ENCODE measurements around the gene TSN.

The TSN gene

GRCh38 chr2:121746071-121746578 is 9.3 kb upstream of the TSN start:
- no peak for DNase-seq (ENCODE audit: low read depth)

DNA sequence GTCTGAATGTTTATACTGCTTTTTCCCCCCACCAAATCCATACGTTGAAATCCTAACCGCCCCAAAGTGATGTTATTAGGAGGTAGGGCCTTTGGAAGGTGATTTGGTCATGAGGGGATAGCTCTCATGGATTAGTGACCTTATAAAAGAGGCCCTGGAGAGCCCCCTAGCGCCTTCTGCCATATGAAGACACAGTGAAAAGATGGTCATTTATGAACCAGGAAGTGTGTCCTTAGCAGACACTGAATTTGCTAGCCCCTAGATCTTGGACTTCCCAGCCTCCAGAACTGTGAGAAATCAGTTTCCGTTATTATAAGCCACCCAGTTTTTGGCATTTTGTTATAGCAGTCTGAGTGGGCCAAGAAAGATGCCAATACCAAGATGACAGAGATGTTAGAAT is 7.2 kb upstream of the TSN start:
- no peak for DNase-seq (ENCODE audit: low read depth)

DNA sequence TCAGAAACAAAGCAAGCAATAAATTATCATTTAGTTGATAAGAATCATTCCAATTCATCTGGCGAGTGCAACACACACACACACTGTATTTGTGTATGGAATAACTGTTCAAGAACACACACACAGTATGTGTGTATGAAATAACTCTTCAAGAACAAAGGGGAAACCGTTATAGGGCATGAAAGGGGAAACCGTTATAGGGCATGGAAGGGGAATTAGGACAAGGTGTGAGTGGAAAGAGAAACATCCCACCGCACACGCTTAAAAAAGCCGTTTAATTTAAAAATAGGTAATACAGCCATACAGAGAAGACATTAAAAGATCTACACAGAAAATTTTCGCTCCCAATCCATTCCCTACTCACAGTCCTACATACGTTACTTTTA is 607 bp upstream of the TSN start:
- DNase-seq (ENCODE audit: low read depth) = no peak

GRCh38 chr2:121764681-121765228 is 9.3 kb downstream of the TSN start:
- DNase-seq (ENCODE audit: low read depth) = no peak

- DNase-seq (ENCODE audit: low read depth) = no peak
Observed at GRCh38 chr2:121766624-121767023, 11.2 kb downstream of the TSN start.

GRCh38 chr2:121768143-121768755 is 12.8 kb downstream of the TSN start:
- no peak for DNase-seq (ENCODE audit: low read depth)

- no peak for DNase-seq (ENCODE audit: low read depth)
Observed at GRCh38 chr2:121771976-121772742, 16.7 kb downstream of the TSN start.

GRCh38 chr2:121774235-121774634 is 18.8 kb downstream of the TSN start:
- no peak for DNase-seq (ENCODE audit: low read depth)

- DNase-seq (ENCODE audit: low read depth) = no peak
Observed at GRCh38 chr2:121776361-121776760, 20.9 kb downstream of the TSN start.

DNA sequence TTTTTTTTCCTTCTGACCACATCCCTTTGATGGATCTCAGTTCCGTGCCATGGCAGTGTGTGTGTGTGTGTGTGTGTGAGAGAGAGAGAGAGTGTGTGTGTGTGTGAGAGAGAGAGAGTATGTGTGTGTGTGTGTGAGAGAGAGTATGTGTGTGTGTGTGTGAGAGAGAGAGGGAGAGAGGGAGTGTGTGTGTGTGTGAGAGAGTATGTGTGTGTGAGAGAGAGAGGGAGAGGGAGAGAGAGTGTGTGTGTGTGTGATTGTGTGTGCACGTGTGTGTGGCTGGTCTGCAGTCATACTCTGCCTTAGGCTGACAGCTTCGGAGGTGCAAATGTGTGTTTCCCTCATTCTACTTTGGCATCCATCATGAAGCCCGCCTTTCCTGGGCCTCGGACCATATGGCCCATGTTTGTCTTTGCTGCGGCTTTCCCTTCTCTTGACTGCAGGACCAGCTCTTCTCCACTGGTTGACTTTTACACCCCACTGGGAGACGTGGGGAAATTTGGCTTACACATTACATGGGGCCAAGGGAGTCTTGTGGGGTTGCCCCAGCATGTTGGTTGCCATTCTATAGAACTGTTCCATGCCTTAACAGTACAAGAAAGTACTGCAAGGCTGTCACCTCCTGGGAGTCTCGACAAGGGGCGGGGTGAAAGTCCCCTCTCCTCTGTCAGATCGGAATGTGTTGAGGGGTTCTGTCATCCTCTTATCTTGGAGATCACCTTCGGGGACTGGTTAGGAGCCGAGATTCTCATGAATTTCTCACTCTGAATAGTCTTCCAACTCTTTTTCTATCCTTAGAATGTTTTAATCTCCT is 21.6 kb downstream of the TSN start:
- no peak for DNase-seq (ENCODE audit: low read depth)

GRCh38 chr2:121777699-121778058 is 22.2 kb downstream of the TSN start:
- no peak for DNase-seq (ENCODE audit: low read depth)

DNA sequence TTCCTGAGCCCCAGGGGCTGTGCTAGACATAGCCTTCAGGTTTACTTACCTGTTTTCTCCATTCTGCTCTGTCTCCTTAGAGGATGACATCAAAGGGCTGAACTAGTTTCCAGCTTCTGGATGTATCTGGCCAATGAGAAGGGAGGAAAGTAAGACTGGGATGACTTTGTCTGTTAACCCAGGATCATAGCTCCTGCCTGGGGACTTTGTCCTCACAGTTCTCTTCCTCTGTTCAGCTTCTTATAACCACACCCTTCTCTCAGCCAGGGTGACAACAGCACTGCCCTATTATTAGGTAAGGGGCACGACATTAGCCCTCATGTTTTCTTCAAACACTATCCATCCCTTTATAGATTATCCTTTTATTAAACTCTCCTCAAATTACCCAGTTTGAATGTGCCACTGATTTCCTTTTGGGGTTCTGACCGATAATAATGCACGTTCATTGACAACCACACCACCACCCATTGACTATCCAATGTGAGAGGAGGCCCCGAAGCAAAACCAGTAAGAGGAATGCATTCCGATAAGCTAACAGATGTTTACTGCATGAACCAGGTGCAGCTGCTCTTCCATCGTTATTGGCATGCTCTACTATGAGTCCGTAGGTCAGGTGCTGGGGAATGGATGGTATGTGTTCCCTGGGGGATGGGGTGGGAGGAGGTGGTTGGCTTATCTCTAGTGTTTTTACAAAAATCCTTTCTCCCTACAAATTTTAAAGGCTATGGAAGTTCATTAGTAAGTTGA is 23.5 kb downstream of the TSN start:
- no peak for DNase-seq (ENCODE audit: low read depth)

DNA sequence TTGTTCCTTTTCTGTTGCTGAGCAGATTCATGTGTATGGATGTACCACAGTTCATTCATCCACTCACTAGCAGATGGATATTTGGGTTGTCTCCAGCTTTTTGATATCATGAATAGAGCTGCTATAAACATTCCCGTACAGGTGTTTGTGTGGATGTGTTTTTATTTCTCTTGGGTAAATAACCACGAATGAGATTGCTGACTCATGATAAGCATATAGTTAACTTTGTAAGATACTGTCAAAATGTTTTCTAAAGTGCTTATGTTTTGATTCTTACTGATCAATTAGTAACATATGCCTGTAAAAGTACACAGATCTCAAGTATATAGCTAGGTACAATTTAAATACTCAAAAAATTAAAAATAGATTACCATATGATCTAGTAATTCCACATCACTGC is 27.7 kb downstream of the TSN start:
- no peak for DNase-seq (ENCODE audit: low read depth)

DNA sequence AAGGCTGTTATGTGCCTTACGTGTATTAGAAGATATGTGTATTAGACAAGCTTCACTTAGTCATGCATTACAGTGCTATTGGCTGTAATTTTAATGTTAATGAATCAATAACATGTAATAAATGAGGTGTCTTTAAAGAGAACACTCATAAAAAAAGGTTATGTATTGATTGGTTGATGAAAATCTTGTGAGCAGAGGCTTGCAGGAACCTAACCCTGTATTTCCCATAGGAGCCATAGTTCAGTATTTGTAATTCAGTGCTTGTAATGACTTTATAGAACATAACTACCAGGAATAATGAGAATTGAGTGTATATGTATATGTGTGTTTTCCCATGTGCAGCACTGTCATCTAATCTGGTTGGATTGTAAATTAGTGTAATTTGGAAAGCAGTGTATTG is 33.2 kb downstream of the TSN start:
- no peak for DNase-seq (ENCODE audit: low read depth)

- no peak for DNase-seq (ENCODE audit: low read depth)
Observed at GRCh38 chr2:121790276-121790956, 35.0 kb downstream of the TSN start.

DNA sequence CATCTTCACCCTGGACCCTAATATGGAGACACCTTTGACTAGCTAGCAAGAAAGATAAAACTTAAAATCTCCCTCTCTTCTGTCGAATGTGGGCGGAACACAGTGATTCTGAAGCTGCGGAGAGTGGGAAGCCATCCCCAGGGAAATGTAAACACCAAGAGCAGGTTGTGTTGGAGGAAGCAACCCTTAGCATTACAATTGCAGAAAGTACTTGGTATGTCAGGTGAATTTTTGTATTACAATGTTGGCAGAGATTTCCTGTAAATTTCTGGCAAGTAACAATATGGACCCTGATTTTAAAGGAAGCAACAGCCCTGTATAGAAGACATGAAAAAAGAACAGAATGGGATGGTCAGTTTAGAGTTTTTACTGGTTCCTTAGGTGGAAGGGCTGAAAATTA is 35.8 kb downstream of the TSN start:
- DNase-seq (ENCODE audit: low read depth) = no peak

GRCh38 chr2:121791801-121792221 is 36.4 kb downstream of the TSN start:
- no peak for DNase-seq (ENCODE audit: low read depth)

DNA sequence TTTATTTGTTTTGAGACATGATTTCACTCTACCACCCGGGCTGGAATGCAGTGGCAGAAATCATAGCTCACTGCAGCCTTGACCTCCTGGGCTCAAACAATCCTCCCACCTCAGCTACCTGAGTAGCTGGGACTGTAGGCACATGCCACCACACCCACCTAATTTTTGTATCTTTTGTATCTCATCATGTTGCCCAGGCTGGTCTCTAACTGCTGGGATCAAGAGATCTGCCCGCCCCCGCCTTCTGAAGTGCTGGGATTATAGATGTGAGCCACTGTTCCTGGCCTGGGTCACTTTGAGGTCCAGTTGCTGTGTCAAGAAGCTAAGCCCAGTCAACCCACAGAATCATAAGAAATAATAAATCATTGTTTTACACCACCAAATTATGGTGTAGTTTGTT is 38.4 kb downstream of the TSN start:
- DNase-seq (ENCODE audit: low read depth) = no peak

DNA sequence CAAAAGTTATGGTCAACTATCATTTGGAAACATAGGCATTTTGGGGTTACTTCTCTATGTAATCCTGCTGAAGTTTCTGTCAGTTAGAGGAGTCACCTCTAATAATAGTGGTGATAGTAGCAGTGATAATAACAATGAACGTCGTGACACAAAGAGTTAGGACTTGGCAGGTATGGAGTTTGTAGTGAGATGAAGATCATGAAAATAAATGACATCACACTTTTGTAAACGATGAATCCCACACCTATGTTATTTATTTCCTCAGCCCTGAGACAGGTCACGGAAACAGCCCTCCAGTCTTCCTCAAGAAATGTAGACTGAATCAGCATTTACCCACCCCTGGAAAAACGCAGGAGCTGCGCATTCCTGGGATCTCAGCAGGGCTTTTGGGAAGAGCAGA is 38.8 kb downstream of the TSN start:
- no peak for DNase-seq (ENCODE audit: low read depth)

GRCh38 chr2:121796239-121796638 is 40.8 kb downstream of the TSN start:
- no peak for DNase-seq (ENCODE audit: low read depth)

- DNase-seq (ENCODE audit: low read depth) = no peak
Observed at GRCh38 chr2:121798617-121799016, 43.2 kb downstream of the TSN start.

Measured in stimulated activated CD8-positive, alpha-beta memory T cell treated with anti-CD3 and anti-CD28 coated beads, Interleukin-12 subunit alpha, Interleukin-12 subunit beta, amount 100 ng/mL, for 4 hours (primary cell).